Spleen (tissue), 7 donors: Measurements from ENCODE around the gene RIPOR3.

Experiments used
- CTCF ChIP-seq, 11 experiments: fragments of 200-600 bp in 7 of 11; fragments of 450-650 bp in 4 of 11; sonication (generic) in 4 of 11; IDR thresholded peaks in 8 of 11; conservative IDR thresholded peaks in 3 of 11; 1 replicate in 7 of 11; 2 replicates in 4 of 11; pipeline versions ENCODE4 v1.4.0 to v1.8.0; 2016 to 2021; ENCODE audit warnings: antibody characterized with exemption in 11 of 11, inconsistent platforms in 4 of 11, mild to moderate bottlenecking in 1 of 11
- POLR2A ChIP-seq, 3 donors: fragments of 450-650 bp; IDR thresholded peaks; one replicate each; pipeline ENCODE4 v1.5.1; 2017; ENCODE audit warnings: antibody characterized with exemption in 3 of 3, mild to moderate bottlenecking in 1 of 3
- POLR2AphosphoS5 ChIP-seq, 3 donors: sonication (generic); formaldehyde crosslinking; IDR thresholded peaks; one replicate each; pipeline ENCODE4 v1.5.1; 2017; ENCODE audit warnings: antibody characterized with exemption in 3 of 3
- donor health status: DM: no; HTN: no; CAD: no; lungs with moderate emphysema.
- donor health status: DM: no; HTN: no; CAD: no.
- donor health status: DM: no; HTN: no; CAD: no.

DNA sequence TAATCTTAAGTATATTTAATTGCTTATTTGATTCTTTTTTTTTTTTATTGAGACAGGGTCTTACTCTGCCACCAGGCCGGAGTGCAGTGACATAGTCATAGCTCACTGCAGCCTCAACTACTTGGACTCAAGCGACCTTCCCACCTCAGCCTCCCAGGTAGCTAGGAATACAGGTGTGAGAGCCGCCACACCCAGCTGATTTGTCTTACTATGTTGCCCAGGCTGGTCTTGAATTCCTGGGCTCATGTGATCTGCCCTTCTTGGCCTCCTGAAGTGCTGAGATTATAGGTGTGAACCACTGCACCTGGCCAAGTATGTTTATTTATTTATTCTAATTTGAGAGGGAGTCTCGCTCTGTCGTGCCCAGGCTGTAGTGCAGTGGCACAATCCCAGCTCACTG is 142.9 kb downstream of the RIPOR3 start:
- no peak for TF ChIP-seq CTCF (IDR thresholded peaks at IDR 0.05 in 8 of 11, conservative IDR thresholded peaks at IDR 0.05 in 3 of 11)
- TF ChIP-seq POLR2A (IDR thresholded peaks at IDR 0.05), result no peak
- TF ChIP-seq POLR2AphosphoS5 (IDR thresholded peaks at IDR 0.05), result no peak
